K562 treated with DMSO at 1 percent for 48 hours (cell line): ENCODE results near the gene ASB8. TPM values are rescaled to one million over a fixed set of nuclear protein-coding genes. Genes with fewer than 3 reads are reported as not detected.

Source experiments
- total RNA-seq: library from RNA; unstranded; fragments of 300-600 nt; gene quantifications from 2 replicates; pipeline ENCODE4 v1.2.3, GENCODE V29; 2022; ENCODE audit warnings: low replicate concordance; ENCODE audit errors: extremely low read depth

The ASB8 gene
- not detected in 2 replicates for total RNA-seq

GRCh38 chr12:48157018-48157888 lies at the start of gene ASB8:
TSS of gene ASB8 (minus strand) at chr12:48157515. CDS start at chr12:48153496, 4,019 bp downstream.

GRCh38 chr12:48203192-48203591 lies 45.9 kb upstream of the ASB8 start, which contains the start of gene OR10AD1:
TSS of gene OR10AD1 (minus strand) at chr12:48203292. CDS start at chr12:48203292, 0 bp downstream.

GRCh38 chr12:48183091-48183875 lies 26.0 kb upstream of the ASB8 start, which contains the start of gene CCDC184:
TSS of gene CCDC184 (plus strand) at chr12:48183644. CDS start at chr12:48184123, 479 bp downstream.

GRCh38 chr12:48119078-48119833 lies 38.1 kb downstream of the ASB8 start, which contains the start of gene PFKM:
TSS of gene PFKM (plus strand) at chr12:48119364. CDS start at chr12:48122775, 3,411 bp downstream.

GRCh38 chr12:48105867-48106680 lies 51.2 kb downstream of the ASB8 start, which contains the start of gene SENP1:
TSS of gene SENP1 (minus strand) at chr12:48106079. CDS start at chr12:48101472, 4,607 bp downstream.

Other genes starting within 250 kb of the ASB8 start
- gene TMEM106C, start 193.9 kb downstream of the ASB8 start, total RNA-seq, result not detected in 2 replicates
- gene COL2A1, start 153.0 kb downstream of the ASB8 start, total RNA-seq, result not detected in 2 replicates
- not detected in 2 replicates for gene SENP1, start 51.4 kb downstream of the ASB8 start, total RNA-seq
- not detected in 2 replicates for gene PFKM, start 38.2 kb downstream of the ASB8 start, total RNA-seq
- gene CCDC184, start 26.1 kb upstream of the ASB8 start, total RNA-seq, result not detected in 2 replicates
- not detected in 2 replicates for gene OR10AD1, start 45.8 kb upstream of the ASB8 start, total RNA-seq
- gene ZNF641, start 193.4 kb upstream of the ASB8 start, total RNA-seq, result not detected in 2 replicates